ENCODE measurements around the gene GABBR2. TPM values are rescaled to one million over a fixed set of nuclear protein-coding genes. Genes with fewer than 3 reads are reported as not detected.

Gene GABBR2
- total RNA-seq, 1 experiment from 2014 or later, result not detected

- no peak for DNase-seq (ENCODE audit: low read depth)
Observed at GRCh38 chr9:98259791-98260190, 448.9 kb downstream of the GABBR2 start.

GRCh38 chr9:98256756-98257155 lies 452.0 kb downstream of the GABBR2 start:
- no peak for DNase-seq (ENCODE audit: low read depth)

- DNase-seq (ENCODE audit: low read depth), result peak; percentile 91
Observed at GRCh38 chr9:98255578-98256296, 453.0 kb downstream of the GABBR2 start, which contains the start of gene TBC1D2. Gene TBC1D2 (minus strand): TSS chr9:98255649. CDS start chr9:98255541, 108 bp downstream.

GRCh38 chr9:98255061-98255577 lies 453.6 kb downstream of the GABBR2 start:
- DNase-seq (ENCODE audit: low read depth), result peak; percentile 49

- no peak for DNase-seq (ENCODE audit: low read depth)
Observed at GRCh38 chr9:98254228-98255060, 454.3 kb downstream of the GABBR2 start.

GRCh38 chr9:98253565-98253964 lies 455.2 kb downstream of the GABBR2 start:
- DNase-seq (ENCODE audit: low read depth), result no peak

- DNase-seq (ENCODE audit: low read depth), result peak; percentile 69
Observed at GRCh38 chr9:98251551-98251950, 457.2 kb downstream of the GABBR2 start.

- no peak for DNase-seq (ENCODE audit: low read depth)
Observed at GRCh38 chr9:98249771-98250170, 459.0 kb downstream of the GABBR2 start.

- peak; percentile 16 for DNase-seq (ENCODE audit: low read depth)
Observed at GRCh38 chr9:98248737-98249474, 459.8 kb downstream of the GABBR2 start.

GRCh38 chr9:98247831-98248657 lies 460.7 kb downstream of the GABBR2 start:
- DNase-seq (ENCODE audit: low read depth), result no peak

GRCh38 chr9:98242426-98242825 lies 466.3 kb downstream of the GABBR2 start:
- no peak for DNase-seq (ENCODE audit: low read depth)

- no peak for DNase-seq (ENCODE audit: low read depth)
Observed at GRCh38 chr9:98241357-98242300, 467.1 kb downstream of the GABBR2 start.

- no peak for DNase-seq (ENCODE audit: low read depth)
Observed at GRCh38 chr9:98240475-98240874, 468.3 kb downstream of the GABBR2 start.

Other genes starting within 250 kb of the GABBR2 start
- 8.1 and 8.9 TPM in 2 replicates for gene ANKS6, start 87.6 kb upstream of the GABBR2 start, total RNA-seq (2014; rRNA removed; shearing (Covaris generic))
- 3.2 and 4.6 TPM in 2 replicates for gene GALNT12, start 98.7 kb upstream of the GABBR2 start, total RNA-seq (2014; rRNA removed; shearing (Covaris generic))
- 20.2 and 21.1 TPM in 2 replicates for gene COL15A1, start 235.0 kb upstream of the GABBR2 start, total RNA-seq (2014; rRNA removed; shearing (Covaris generic))